ENCODE results near the gene UBAP1.

UBAP1 gene

GRCh38 chr9:34276772-34277171 is 97.9 kb downstream of the UBAP1 start:
- Histone ChIP-seq H3K36me3 (ENCODE audit: control insufficient read depth in 2 of 2, insufficient read depth in 1 of 2, low read length in 2 of 2) (peaks cover 0 to 3% of the 10 kb centered on the region in 2 experiments; a peak in 1 of 3 replicates), H3K27ac (ENCODE audit: extremely low read depth, low read depth, low read length) (no peak overlapping the region), H3K4me3 (ENCODE audit: low read depth, low read length) (no peak overlapping the region), H3K9me3 (ENCODE audit: control insufficient read depth, insufficient read depth, low read depth, low read length) (no peaks in the 10 kb centered on the region), H3K4me1 (ENCODE audit: control insufficient read depth, insufficient read depth, low read length) (no peaks in the 10 kb centered on the region)
- TF ChIP-seq ZNF404 (tag by site-specific recombination; IDR thresholded peaks at IDR 0.05) (no peak), ZNF423 (tag by site-specific recombination; IDR thresholded peaks at IDR 0.05) (no peak), ZNF530 (tag by site-specific recombination; IDR thresholded peaks at IDR 0.05; ENCODE audit: low read depth) (no peak), ZNF24 (tag by site-specific recombination; IDR thresholded peaks at IDR 0.05) (no peak), ZNF626 (tag by site-specific recombination; IDR thresholded peaks at IDR 0.05) (no peak)
- ChIA-PET POLR2A (no interaction called here), CTCF (no interaction called here)

GRCh38 chr9:34279411-34279810 is 100.6 kb downstream of the UBAP1 start:
- POLR2A ChIA-PET: no interaction called here
- CTCF ChIA-PET: interaction anchor here (0.8 kb wide), 1 partner anchor 385 kb away, joined by 3 read pairs; no protein-coding TSS in a partner anchor

GRCh38 chr9:34282096-34282495 is 103.3 kb downstream of the UBAP1 start:
- POLR2A ChIA-PET: no interaction called here
- Histone ChIP-seq H3K36me3 (ENCODE audit: control insufficient read depth in 2 of 2, insufficient read depth in 1 of 2, low read length in 2 of 2) (peaks cover 0 to 13% of the 10 kb centered on the region in 2 experiments; a peak in 2 of 3 replicates), H3K4me1 (ENCODE audit: control insufficient read depth, insufficient read depth, low read length) (no peaks in the 10 kb centered on the region), H3K4me3 (ENCODE audit: low read depth, low read length) (no peak overlapping the region), H3K27ac (ENCODE audit: extremely low read depth, low read depth, low read length) (no peak overlapping the region), H3K9me3 (ENCODE audit: control insufficient read depth, insufficient read depth, low read depth, low read length) (no peaks in the 10 kb centered on the region)
- CTCF ChIA-PET: interaction anchor here (0.6 kb wide), 1 partner anchor 11 kb away, joined by 4 read pairs; no protein-coding TSS in a partner anchor
- TF ChIP-seq ZNF280D (tag by site-specific recombination; IDR thresholded peaks at IDR 0.05) (no peak), ZNF48 (tag by site-specific recombination; IDR thresholded peaks at IDR 0.05) (no peak), ZSCAN18 (tag by site-specific recombination; IDR thresholded peaks at IDR 0.05) (no peak), HOXA7 (CRISPR knock-in tag; IDR thresholded peaks at IDR 0.05; ENCODE audit: borderline replicate concordance) (no peak), ZNF416 (tag by site-specific recombination; IDR thresholded peaks at IDR 0.05) (no peak), GFI1B (tag by site-specific recombination; IDR thresholded peaks at IDR 0.05) (no peak), ZNF202 (tag by site-specific recombination; IDR thresholded peaks at IDR 0.05; ENCODE audit: borderline replicate concordance) (no peak), KLF17 (tag by site-specific recombination; IDR thresholded peaks at IDR 0.05) (no peak), ZSCAN5A (tag by site-specific recombination; IDR thresholded peaks at IDR 0.05) (no peak)

More at GRCh38 chr9:34279411-34279810, 100.6 kb downstream of the UBAP1 start:
- H3K9me3 ChIP-seq (ENCODE audit: control insufficient read depth, insufficient read depth, low read depth, low read length): no peaks in the 10 kb centered on the region
- no peak overlapping the region for H3K4me3 ChIP-seq (ENCODE audit: low read depth, low read length)
- H3K4me1 ChIP-seq (ENCODE audit: control insufficient read depth, insufficient read depth, low read length): no peaks in the 10 kb centered on the region
- H3K36me3 ChIP-seq (ENCODE audit: control insufficient read depth in 2 of 2, insufficient read depth in 1 of 2, low read length in 2 of 2): peaks cover 0 to 3% of the 10 kb centered on the region in 2 experiments; a peak in 2 of 3 replicates
- H3K27ac ChIP-seq (ENCODE audit: extremely low read depth, low read depth, low read length): no peak overlapping the region
- TF ChIP-seq ZNF112 (tag by site-specific recombination; IDR thresholded peaks at IDR 0.05) (no peak), ZNF391 (tag by site-specific recombination; IDR thresholded peaks at IDR 0.05; ENCODE audit: borderline replicate concordance, low read depth) (no peak), ZNF561 (tag by site-specific recombination; IDR thresholded peaks at IDR 0.05; ENCODE audit: borderline replicate concordance) (no peak), ZNF157 (tag by site-specific recombination; IDR thresholded peaks at IDR 0.05) (no peak), ZNF768 (tag by site-specific recombination; IDR thresholded peaks at IDR 0.05) (no peak), ZNF248 (tag by site-specific recombination; IDR thresholded peaks at IDR 0.05) (no peak), YY2 (tag by site-specific recombination; IDR thresholded peaks at IDR 0.05) (no peak), KLF17 (tag by site-specific recombination; IDR thresholded peaks at IDR 0.05) (no peak), OSR2 (tag by site-specific recombination; IDR thresholded peaks at IDR 0.05) (no peak), PRDM1 (tag by site-specific recombination; IDR thresholded peaks at IDR 0.05) (no peak), KLF16 (tag by site-specific recombination; IDR thresholded peaks at IDR 0.05) (no peak), ZNF645 (tag by site-specific recombination; IDR thresholded peaks at IDR 0.05) (no peak)

Data from HEK293 (cell line).